Cerebellar cortex (tissue), 1 donor: ENCODE results near the gene FOXQ1.

Experiments
- DNase-seq: peaks from one replicate; pipeline ENCODE4 v3.0.0-alpha.2; 2015; ENCODE audit warnings: low spot score

The FOXQ1 gene, protein sequence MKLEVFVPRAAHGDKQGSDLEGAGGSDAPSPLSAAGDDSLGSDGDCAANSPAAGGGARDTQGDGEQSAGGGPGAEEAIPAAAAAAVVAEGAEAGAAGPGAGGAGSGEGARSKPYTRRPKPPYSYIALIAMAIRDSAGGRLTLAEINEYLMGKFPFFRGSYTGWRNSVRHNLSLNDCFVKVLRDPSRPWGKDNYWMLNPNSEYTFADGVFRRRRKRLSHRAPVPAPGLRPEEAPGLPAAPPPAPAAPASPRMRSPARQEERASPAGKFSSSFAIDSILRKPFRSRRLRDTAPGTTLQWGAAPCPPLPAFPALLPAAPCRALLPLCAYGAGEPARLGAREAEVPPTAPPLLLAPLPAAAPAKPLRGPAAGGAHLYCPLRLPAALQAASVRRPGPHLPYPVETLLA

DNA sequence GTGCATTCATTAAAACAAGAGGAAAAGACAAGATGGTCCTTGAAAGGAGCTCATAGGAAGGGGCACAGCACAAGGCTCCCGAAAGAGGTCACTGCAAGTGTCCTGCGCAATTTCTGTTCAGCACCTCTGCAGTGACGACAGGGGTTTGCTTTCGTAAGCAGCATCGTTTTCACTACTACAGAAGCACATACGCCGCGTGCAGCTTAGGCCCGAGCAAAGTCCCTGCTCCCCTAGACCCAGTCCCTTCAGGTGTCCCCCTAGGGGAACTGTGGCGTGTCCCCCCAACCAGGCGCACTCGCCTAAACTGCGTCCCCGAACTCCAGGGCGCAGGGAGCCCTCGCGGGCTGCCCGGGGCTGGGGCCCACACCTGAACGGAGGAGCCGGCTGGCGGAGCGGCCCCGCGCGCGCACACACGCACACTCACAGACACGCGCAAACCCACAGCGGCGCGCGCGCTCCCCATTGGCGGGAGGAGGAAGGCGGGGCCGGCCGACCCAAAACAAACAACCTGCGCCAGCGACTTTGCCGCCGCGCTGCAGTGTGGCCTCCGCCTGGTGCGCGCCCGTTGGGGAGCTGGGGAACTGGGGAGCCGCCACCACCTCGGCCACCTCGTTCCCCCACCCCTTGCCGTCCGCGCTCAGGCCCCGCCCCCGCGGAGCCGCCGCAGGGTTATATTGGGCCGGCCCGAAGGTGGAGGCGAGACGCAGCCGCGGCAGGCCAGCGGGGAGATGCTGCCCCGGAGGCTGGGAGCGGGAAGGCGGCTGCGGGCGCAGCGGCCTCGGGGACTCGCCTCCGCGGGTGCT, at the start of gene FOXQ1:
FOXQ1 (plus strand) TSS at position 699 of the 803 bp plus-strand sequence. CDS start 607 bp downstream, outside the sequence.
- DNase-seq: peak; percentile 31

DNA sequence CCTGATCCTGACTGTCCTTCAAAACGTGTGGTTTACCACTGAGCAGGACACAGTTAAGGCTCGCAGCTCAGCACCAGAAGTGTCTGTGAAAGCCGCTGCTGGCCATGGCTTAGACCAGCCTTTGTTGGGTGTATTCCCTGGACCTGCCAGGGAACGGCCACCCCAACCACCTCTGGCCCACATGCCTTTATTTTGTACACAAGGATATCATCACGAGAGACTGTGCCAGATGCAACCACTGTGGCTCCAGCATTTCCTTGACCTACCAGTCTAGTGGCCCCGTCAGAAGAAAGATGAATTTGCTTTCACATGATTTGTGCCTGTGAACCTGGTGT, 49.2 kb upstream of the FOXQ1 start:
- DNase-seq: no peak

DNA sequence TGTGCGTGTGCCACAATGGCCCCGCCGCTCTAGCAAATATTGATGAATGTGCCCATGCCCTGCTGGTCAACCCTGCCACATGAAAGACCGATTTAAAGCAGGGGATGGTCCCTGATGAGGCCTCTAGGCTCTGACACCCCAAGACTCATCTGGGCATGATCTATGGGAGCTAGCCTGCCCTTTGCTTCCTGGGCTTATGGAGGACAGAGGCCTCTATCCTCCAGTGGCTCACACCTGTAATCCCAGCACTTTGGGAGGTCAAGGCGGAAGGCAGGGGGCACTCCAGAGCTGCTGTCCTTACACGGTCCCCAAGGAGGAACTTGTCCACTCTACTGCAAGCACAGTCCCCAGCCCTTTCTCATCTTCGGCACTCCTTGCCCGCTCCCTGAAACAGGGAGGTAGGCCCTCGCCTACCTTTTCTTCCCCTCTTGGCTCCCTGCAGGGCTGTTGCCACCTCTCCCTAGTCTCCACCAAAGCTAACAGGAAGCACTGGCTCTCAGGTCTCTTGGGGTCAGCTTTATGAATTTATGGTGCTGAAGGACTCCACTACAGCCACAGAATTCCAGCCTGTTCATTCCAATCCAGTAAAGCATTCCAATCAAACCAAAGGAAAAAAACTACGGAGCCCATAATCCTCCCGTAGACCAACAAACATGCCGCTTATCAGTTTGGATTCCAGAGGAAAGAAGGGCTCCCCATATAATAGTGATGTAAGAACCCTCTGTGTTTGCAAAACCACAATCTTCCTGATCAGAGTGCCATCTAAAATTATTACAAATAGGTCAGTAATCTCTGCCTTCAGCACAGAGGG, 48.7 kb upstream of the FOXQ1 start:
- DNase-seq: no peak

DNA sequence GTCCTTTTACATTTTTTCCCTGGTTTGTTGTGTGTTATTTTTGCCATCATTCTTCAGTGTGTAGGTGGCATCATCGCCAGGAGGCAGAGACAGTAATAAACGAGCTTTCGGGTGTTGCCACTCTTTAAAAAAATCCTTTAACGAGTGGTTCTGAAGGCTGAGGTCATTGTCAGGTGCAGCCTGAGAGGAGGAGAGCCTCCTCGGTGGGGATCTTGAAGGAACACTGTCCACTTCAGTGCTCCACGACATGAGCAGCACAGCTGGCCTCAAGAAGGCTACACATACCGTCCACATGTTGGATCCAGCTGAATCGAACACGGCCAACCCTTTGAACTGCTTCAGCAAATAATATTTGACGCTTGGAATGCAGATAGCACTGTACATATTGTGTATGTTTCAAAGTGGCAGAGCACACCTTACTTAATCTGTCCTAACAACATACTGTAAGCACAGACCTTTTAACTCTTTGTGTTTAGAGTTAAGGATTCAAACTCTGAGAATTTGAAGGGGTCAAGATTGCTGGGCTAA, 48.0 kb upstream of the FOXQ1 start:
- DNase-seq: no peak

DNA sequence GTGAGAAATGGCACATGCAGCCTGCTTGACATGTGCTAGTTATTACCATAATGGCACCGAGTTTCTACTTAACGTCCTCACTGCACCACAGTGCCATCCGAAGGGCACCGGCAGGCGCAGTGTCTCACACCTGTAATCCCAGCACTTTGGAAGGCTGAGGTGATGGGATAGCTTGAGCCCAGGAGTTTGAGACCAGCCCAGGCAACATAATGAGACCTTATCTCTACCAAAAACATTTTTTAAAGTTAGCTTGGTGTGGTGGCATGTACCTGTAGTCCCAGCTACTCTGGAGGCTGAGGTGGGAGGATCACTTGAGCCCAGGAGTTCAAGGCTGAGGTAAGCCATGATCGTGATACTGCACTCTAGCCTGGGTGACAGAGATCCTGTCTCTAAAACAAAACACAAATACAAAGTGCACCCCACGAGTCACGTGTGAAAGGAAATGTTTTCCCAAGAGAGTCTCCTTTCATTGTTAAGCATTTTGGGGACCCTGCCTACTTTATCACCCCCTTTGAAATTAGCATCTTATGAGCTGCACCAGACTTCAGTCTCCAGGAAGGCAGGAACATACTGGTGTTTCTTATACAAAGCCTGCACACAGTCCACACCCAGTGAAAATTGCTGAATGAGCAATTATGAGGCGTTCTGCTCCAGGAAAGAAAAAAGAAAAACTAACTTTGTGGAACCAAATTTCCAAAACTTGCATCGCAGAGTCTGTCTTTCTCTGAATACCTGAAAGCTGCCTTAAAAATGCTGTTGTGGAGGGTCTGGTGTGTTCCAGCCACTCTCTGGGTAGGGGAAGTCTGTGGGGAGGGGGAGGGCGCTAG, 47.1 kb upstream of the FOXQ1 start:
- DNase-seq: no peak

DNA sequence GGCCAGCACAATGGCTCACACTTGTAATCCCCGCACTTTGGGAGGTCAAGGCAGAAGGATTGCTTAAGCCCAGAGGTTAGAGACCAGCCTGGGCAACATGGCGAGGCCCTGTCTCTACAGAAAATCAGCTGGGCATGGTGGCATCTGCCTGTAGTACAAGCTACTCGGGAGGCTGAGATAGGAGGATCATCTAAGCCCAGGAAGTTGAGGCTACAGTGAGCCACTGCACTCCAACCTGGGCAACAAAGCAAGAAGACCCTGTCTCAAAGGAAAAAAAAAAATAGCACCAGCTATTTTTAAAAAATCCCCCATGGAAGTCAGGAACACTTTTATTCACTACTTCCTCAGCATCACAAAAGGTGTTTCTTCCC, 45.2 kb upstream of the FOXQ1 start:
- DNase-seq: no peak

DNA sequence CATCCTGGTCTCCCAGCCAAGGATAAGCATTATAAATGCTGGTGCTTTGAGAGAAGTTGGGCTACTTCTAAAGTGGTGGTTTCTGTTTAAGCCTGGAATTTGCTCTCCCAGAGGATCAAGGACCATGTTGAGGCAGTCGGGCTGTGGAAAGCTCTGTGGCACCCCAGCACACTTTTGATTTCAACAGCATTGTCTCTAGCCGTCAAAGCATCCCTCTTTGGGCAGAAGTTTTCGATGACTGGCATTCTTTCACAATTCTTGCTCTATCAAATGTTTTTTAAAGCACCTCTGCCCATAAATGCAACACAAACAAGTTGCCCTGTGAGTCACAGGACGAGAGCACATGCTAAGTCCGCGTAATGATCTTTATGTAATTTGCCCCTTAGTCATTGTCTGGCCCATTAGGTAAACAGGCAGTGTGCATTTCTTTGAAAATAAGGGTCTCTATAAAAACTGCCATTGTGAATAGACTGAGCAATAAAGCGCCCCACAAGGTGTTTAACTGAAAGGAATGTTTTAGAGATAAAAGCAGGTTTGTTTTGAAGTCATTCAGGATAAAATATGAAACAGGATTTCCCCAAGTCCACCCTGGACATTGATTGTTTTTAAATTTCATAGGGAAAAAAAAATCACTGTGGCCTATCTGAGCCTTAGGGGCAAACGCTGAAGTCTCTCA, 44.7 kb upstream of the FOXQ1 start:
- no peak for DNase-seq

DNA sequence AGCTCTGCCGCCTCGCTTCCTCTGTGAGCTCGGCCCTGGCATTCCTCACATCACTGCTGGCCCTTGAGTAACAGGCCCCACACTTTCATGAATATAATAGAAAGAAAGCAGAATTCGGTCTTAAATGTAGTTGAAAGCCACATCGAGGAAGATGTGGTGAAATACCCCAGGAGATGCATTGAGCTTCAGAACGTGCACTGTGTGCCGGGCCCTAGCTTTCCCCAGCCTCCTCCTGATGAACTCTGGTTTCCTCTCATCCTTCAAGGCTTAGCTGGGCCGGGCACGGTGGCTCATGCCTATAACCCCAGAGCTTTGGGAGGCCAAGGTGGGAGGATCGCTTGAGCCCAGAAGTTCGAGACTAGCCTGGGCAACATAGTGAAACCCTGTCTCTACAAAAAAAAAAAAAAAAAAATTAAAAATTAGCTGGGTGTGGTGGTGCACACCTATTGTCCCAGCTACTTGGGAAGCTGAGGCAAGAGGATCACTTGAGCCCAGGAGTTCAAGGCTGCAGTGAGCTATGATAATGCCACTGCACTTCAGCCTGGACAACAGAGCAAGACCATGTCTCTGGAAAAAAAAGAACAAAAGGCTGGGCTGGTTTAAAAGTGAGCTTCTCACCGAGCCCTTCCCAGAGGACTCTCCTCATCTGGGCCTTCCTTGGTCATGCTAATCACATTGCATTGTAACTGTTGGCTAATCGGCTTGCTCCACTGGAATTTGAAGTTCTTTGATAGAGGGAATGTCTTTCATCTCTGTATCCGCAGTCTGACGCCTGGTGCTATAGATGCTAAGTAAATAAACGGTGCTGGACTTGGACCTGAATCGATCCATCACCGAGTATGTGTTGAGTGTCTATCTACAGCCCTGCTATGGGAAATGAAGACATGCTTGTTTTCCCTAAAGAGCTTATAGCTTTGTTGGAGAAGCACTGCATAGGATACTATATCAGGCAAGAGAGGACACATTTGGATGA, 43.8 kb upstream of the FOXQ1 start:
- no peak for DNase-seq

DNA sequence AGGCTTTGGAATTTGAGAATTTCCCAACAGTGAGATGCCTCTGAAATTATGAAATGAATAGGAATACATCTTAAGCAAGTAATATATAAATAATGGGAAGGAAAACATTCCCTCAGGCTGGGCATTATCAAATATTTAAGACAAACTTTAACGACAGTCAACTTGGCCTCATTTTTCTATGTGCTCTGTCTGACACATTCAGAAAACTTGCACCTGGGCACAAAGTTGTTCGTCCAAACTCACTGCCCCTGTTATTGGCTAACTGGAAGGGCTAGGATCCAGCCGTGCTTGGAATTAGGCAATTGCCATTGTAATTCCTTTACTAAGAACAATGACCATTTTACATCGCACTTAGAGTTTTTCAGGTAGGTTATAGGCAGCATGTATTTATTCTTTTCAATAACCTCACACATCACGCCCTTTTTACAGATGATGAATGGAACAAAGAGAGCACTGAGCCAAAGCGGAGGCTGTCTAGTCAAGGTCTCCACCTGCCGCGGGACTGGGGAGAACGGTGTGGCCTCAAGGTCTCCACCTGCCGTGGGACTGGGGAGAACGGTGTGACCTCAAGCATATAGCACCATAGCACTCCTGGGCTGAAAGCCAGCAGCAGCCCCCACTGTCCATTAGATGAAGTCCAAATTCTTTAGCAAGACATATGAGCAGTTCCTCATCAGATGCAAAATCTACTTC, 40.7 kb upstream of the FOXQ1 start:
- DNase-seq: no peak

DNA sequence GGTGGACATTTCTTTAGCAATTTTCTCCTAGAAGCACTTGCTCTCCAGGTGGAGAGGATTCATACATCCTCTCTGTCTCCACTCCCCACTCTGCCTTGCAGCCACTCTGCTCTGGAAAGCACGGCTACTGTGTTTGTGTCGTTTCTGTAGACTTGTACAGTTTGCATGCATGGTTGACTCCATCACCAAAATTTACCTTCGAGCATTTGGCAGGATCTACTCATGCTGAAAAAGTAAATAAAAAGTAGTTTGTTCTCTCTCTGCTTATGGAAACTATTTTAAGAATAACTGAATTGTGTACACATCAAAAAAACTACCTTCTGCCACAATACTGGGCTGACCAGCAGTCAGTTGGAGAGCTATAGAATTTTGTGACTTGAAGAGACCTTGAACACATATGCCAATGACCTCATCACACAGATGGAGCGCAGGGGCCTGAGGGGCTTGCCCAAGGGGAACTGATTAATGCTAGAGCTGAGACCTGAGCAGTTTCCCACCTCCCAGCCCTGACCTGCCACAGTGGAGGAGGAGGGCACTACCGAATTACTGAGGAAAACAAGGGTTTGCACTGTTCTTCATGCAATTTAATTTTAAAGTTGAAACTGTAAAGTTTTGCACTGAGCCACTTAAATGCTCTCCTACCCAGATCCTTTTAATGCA, 33.7 kb upstream of the FOXQ1 start:
- no peak for DNase-seq

DNA sequence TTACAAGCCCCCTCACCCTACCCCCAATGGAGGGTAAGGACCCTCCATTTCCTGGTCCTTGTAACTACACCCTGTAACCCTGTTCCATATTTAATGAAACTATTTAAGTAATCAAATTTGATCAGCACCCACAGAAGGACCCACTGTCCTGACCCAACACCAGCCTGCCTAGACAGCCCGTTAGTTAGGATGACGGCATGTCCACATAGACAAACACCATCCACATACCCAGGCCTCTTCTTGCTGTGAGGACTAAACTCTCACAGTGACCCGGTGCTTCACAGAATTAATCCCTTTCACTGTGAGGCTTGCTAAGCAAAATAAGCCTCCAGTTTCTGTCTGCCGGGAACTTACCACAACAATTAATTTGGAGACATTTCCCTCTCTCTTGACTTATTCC, 32.8 kb upstream of the FOXQ1 start:
- no peak for DNase-seq

DNA sequence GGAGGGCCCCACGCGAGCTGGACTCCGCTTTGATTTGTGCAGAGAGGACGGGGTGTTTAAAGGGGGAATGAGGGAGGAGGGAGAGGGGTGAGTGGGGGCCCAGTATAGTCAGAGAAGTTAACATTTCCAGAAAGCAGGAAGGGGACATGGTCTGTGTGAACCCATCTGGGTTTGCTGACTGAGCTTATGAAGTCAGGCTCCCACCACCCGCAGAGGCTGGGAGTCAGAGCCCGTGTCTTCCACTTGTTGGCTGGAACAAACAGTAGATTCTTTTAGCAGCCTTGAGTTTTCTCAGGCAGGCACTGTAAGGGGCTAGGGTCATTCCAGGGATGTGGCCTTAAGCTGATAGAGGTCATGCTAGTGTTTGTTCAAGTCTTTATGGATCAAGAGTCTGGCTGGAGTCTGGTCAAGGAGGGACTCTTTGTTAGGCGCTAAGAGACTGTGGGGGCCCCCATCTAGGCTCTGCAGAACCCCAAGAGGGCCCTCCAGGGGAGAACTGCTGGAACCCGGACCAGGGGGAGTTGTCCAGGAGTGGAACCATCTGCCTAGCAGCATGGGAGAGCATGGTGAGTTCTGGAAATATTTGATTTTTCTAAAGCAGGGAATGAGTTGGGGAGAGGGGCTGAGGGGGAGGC, 31.1 kb upstream of the FOXQ1 start:
- no peak for DNase-seq

DNA sequence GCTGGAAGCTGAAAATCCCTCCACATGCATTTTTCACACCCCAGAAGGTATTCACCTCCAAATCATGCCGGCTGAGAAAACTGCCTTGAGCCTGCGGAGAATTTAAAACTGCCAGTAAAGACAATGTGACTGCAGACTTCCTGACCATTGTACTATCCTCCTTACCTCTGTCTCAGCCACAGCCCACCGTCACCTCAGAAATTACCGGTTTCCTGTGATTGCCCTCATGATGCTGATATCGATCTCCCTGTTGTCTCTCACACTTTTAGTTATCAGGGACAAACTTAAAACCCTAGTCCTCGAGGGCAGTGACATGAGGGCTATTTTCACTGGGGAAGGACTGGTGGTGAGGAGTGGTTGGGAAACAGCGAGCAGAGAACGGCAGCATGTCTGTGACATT, 30.2 kb upstream of the FOXQ1 start:
- no peak for DNase-seq

DNA sequence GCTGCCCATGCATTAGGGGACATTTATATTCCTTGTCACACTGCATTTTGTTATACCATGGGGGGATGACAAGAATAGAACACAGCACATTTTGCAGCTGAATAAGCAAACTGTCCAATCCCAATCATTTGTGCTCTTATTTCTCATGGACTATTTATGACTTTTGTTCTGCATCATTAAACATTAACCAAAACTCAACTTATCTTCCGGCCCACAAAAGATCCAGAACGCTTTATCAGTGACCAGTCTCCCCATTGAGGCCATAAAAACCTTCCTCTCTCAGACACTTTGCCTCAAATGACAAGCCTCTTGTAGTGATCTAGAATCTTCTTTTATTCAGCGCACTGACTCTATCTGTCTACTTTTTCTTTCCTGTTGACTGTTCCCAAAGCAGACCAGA, 28.4 kb upstream of the FOXQ1 start:
- no peak for DNase-seq

DNA sequence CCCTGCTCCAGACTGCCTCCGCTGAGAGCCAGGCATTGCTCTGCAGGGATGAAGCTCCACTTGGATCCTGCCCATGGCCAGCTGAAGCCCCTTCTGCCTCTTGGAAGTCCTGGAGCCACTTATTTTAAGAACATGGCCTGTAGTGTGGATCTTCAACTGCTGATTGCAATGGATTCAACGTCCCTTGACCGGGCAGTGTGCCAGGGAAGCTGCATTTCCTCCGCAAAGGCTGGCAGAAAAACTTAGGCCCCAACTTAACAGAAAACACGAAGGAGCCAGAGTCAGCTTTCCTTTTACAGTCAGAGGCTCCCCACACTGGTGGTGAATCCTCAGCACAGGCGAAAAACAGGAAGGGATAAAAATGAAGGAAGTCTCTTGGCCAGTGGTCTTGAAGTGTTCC, 26.3 kb upstream of the FOXQ1 start:
- DNase-seq: peak; percentile 12

DNA sequence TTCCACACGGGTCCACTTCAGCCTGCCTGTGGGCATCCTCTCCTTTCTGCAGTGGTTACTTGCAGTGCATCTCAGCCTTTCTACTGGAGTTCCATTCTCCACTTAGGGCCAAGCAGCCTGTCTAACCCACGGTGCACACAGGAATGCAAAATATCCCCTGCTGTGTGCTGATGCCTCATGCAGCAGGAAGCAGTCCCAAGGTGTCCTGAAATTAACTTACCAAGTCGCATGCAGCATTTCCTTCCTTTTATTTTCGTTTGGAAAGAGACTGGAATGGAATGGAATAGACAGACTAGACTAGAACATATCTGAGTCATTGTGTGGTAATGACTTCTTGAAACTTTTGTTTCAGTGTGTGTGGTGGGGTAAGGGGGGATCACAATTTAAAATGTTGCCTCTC, 25.9 kb upstream of the FOXQ1 start:
- DNase-seq: no peak

DNA sequence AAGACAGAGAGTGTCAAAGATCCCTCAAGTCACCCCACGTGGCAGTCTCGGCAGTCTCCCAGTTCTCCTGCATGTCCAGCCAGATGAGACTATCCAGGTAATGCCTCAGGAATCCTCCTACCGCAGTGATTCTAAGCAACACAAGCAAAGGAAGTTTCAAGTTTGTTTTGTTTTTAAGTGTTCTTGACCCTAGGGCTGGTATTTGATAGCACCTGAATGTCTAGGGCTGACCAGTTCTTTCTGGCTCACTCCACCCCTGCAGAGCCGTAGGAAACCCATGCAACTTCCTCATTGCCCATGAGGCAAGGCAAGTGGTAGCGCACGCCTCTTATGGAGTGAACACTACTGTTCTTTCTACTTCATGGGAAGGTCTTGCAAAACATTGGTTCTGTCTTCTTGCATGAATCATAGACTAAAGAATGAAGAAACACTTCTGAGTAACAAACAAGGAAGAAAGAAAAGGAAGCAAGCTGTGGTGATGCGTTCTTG, 24.8 kb upstream of the FOXQ1 start:
- no peak for DNase-seq

DNA sequence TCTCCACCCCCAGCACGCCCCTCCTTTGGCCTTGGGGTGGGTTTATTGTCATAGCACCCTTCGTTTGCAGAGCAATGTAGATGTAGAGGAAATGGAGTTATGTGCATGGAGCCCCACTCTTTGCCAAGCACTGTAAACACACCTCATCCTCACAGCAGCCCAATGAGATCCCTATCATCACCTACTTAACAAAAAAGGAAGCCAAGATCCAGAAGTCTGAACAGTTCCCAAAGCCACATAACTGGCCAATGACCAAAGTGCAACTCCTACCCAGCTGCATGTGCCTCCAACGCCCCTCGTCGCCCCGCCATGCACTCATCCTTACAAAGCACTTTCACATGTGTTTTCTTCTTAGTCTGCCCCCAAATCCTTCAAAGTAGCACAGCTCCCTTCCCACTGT, 21.8 kb upstream of the FOXQ1 start:
- no peak for DNase-seq
